Raji (cell line): ENCODE results near the gene ACER1.

ENCODE experiments used
- POLR2A ChIP-seq: IDR thresholded peaks from 2 replicates; pipeline ENCODE4 v1.6.1; 2011; ENCODE audit warnings: low read depth, low read length, control low read depth; ENCODE audit not compliant: insufficient read depth

The ACER1 gene

GRCh38 chr19:6362351-6362801 lies 29.0 kb upstream of the ACER1 start:
- TF ChIP-seq POLR2A = no peak

GRCh38 chr19:6362027-6362350 lies 28.6 kb upstream of the ACER1 start:
- no peak for TF ChIP-seq POLR2A

- no peak for TF ChIP-seq POLR2A
Observed at GRCh38 chr19:6359568-6360341, 26.3 kb upstream of the ACER1 start.

GRCh38 chr19:6358003-6358402 lies 24.6 kb upstream of the ACER1 start:
- no peak for TF ChIP-seq POLR2A

- no peak for TF ChIP-seq POLR2A
Observed at GRCh38 chr19:6357174-6357573, 23.8 kb upstream of the ACER1 start.

GRCh38 chr19:6354098-6354674 lies 20.8 kb upstream of the ACER1 start:
- no peak for TF ChIP-seq POLR2A

GRCh38 chr19:6352381-6353165 lies 19.2 kb upstream of the ACER1 start:
- no peak for TF ChIP-seq POLR2A

- no peak for TF ChIP-seq POLR2A
Observed at GRCh38 chr19:6350688-6351087, 17.3 kb upstream of the ACER1 start.

GRCh38 chr19:6343462-6343861 lies 10.1 kb upstream of the ACER1 start:
- no peak for TF ChIP-seq POLR2A

GRCh38 chr19:6340493-6341201 lies 7.2 kb upstream of the ACER1 start:
- no peak for TF ChIP-seq POLR2A

- TF ChIP-seq POLR2A = no peak
Observed at GRCh38 chr19:6334490-6335285, 1.3 kb upstream of the ACER1 start.

GRCh38 chr19:6326815-6327214 lies 6.6 kb downstream of the ACER1 start:
- TF ChIP-seq POLR2A = no peak

GRCh38 chr19:6325614-6326013 lies 7.8 kb downstream of the ACER1 start:
- no peak for TF ChIP-seq POLR2A

- no peak for TF ChIP-seq POLR2A
Observed at GRCh38 chr19:6324757-6325156, 8.7 kb downstream of the ACER1 start.

GRCh38 chr19:6322284-6322683 lies 11.1 kb downstream of the ACER1 start:
- TF ChIP-seq POLR2A = no peak
